H1 (cell line): ENCODE measurements around the gene RHOBTB3.

Experiments used
- CTCF ChIP-seq, 3 experiments: IDR thresholded peaks; 1 replicate in 2 of 3; 2 replicates in 1 of 3; pipeline versions ENCODE4 v1.5.1 to v1.6.1; 2011; ENCODE audit warnings: low read length in 3 of 3, mild to moderate bottlenecking in 3 of 3, inconsistent platforms in 2 of 3, low read depth in 1 of 3, moderate library complexity in 1 of 3; ENCODE audit not compliant: insufficient read depth in 1 of 3; ENCODE audit errors: control extremely low read depth in 1 of 3
- EP300 ChIP-seq, 2 experiments: IDR thresholded peaks; 1 replicate in 1 of 2; 2 replicates in 1 of 2; pipeline ENCODE4 v1.6.1; 2011 to 2012; ENCODE audit warnings: low read depth in 2 of 2, low read length in 2 of 2, mild to moderate bottlenecking in 2 of 2, borderline replicate concordance in 1 of 2, inconsistent platforms in 1 of 2, moderate library complexity in 1 of 2
- EZH2 ChIP-seq: fragments of 200-600 bp; sonication (generic); IDR thresholded peaks from 2 replicates; pipeline ENCODE4 v1.7.1; 2012; ENCODE audit warnings: low read depth, mild to moderate bottlenecking, moderate library complexity, low read length, inconsistent platforms; ENCODE audit not compliant: severe bottlenecking
- JUN ChIP-seq: IDR thresholded peaks from 2 replicates; pipeline ENCODE4 v1.6.1; 2011; ENCODE audit warnings: low read depth, mild to moderate bottlenecking, improper control_type of control experiment, low read length
- KDM1A ChIP-seq: fragments of 200-600, 300-600 bp; sonication (generic); IDR thresholded peaks from 2 replicates; pipeline ENCODE4 v1.7.1; 2016; ENCODE audit warnings: mild to moderate bottlenecking, low read length, borderline replicate concordance
- POLR2A ChIP-seq, 2 experiments: IDR thresholded peaks; 1 replicate in 1 of 2; 2 replicates in 1 of 2; pipeline ENCODE4 v1.6.1; 2011; ENCODE audit warnings: low read depth in 2 of 2, low read length in 2 of 2, mild to moderate bottlenecking in 2 of 2; ENCODE audit errors: control extremely low read depth in 1 of 2
- POLR2AphosphoS5 ChIP-seq: IDR thresholded peaks from 2 replicates; pipeline ENCODE4 v1.6.1; 2011; ENCODE audit warnings: low read depth, low read length
- RNF2 ChIP-seq: fragments of 200-900, 300-1000 bp; sonication (generic); IDR thresholded peaks from 2 replicates; pipeline ENCODE4 v1.7.1; 2016; ENCODE audit warnings: borderline replicate concordance, low read depth, mild to moderate bottlenecking, antibody characterized with exemption, low read length; ENCODE audit not compliant: poor library complexity, severe bottlenecking; ENCODE audit errors: missing control alignments
- SUZ12 ChIP-seq: fragments of 200-600 bp; sonication (generic); IDR thresholded peaks from 2 replicates; pipeline ENCODE4 v1.6.1; 2012; ENCODE audit warnings: mild to moderate bottlenecking, inconsistent platforms, low read length, moderate library complexity, mixed read lengths
- TAF1 ChIP-seq: IDR thresholded peaks from 2 replicates; pipeline ENCODE4 v1.6.1; 2011; ENCODE audit warnings: mild to moderate bottlenecking, low read depth, low read length
- TAF7 ChIP-seq: optimal IDR thresholded peaks from 2 replicates; pipeline ENCODE3; 2011; ENCODE audit warnings: low read depth, mild to moderate bottlenecking, inconsistent platforms, low read length, moderate library complexity, borderline replicate concordance

GRCh38 chr5:95686651-95687050, 44.5 kb upstream of the RHOBTB3 start:
- TF ChIP-seq JUN (no peak), EP300 (IDR thresholded peaks at IDR 0.05; ENCODE audit: borderline replicate concordance in 1 of 2, low read depth in 2 of 2, low read length in 2 of 2) (no peak), POLR2A (IDR thresholded peaks at IDR 0.05; ENCODE audit: control extremely low read depth in 1 of 2, low read depth in 2 of 2, low read length in 2 of 2) (no peak), SUZ12 (no peak), TAF1 (no peak), EZH2 (no peak), CTCF (IDR thresholded peaks at IDR 0.05; ENCODE audit: control extremely low read depth in 1 of 3, insufficient read depth in 1 of 3, low read depth in 1 of 3, low read length in 3 of 3) (no peak), TAF7 (no peak), POLR2AphosphoS5 (no peak), KDM1A (no peak), RNF2 (no peak)
